Adipose tissue (tissue), 3 donors: Measurements from ENCODE around the gene AHSG. TPM values are rescaled to one million over a fixed set of nuclear protein-coding genes. Genes with fewer than 3 reads are reported as not detected.
A peak's percentile ranks its signal among the peaks of the same experiment; 100 is the strongest.
"Not testable (repeated sequence)": the region's sequence is repeated elsewhere in the genome, so short reads cannot be mapped to it uniquely, and the experiment has no call there.

Source experiments
- H3K27ac ChIP-seq: one replicate; pipeline ENCODE4 v1.5.1; 2013; ENCODE audit warnings: low read depth, low read length
- WGBS, 3 donors: extraction: QIAGEN DNeasy Blood & Tissue Kit; methylation state at CpG; one replicate each; pipeline ENCODE4 v1.1.7; 2013; 5-methylcytosine and 5-hydroxymethylcytosine counted together
- polyA plus RNA-seq, 3 donors: library from polyadenylated mRNA; stranded (reverse); fragments of 200-250 nt; gene quantifications; one replicate each; pipeline ENCODE4 v1.2.3, GENCODE V29; 2013
- donor health status: healthy with polysubstance abuse.
- donor health status: Bipolar disorder and iron deficiency.
- donor health status: healthy.

The AHSG gene, protein sequence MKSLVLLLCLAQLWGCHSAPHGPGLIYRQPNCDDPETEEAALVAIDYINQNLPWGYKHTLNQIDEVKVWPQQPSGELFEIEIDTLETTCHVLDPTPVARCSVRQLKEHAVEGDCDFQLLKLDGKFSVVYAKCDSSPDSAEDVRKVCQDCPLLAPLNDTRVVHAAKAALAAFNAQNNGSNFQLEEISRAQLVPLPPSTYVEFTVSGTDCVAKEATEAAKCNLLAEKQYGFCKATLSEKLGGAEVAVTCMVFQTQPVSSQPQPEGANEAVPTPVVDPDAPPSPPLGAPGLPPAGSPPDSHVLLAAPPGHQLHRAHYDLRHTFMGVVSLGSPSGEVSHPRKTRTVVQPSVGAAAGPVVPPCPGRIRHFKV
- under 1 TPM in 1 of 3 donors, not detected in 2; 0.06 TPM for polyA plus RNA-seq

DNA sequence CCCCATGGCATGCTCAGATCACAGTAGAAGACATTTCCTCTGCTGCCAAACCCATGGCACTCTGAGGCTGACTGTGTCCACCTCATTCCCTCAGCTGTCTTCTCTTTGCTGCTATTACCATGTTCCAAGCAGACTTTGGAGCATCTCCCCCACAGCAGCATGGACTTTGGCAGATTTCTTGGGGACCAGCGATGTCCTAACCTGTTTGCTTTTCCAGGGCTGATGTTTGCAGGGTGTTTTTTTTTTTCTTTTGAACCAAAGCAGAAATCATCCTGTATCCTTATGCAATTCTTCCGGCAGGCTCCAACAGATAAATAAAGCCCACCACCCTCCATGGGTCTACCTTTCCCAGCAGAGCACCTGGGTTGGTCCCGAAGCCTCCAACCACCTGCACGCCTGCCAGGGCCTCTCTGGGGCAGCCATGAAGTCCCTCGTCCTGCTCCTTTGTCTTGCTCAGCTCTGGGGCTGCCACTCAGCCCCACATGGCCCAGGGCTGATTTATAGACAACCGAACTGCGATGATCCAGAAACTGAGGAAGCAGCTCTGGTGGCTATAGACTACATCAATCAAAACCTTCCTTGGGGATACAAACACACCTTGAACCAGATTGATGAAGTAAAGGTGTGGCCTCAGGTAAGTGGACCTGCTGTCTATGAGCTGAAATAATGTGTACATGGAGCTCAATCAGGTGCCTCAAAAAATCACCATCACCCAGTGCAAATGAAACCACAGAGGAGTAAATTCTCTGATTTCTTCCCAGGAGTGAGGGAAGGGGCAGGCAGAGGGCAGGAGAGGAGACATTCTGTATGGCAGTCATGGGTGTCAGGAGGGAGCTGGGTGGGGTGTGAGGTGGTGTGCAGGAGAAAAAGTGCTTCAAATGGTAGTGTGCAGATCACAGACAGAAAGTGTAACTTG lies at the start of gene AHSG:
Gene AHSG (plus strand): TSS at position 340 of the 916 bp plus-strand sequence. CDS start 82 bp downstream, at position 422.
- 78 to 83% (median 82%) methylated on average over 7 of the region's 7 CpGs for WGBS, 3 donors
- H3K27ac ChIP-seq, result no peak within 1 kb of the TSS

DNA sequence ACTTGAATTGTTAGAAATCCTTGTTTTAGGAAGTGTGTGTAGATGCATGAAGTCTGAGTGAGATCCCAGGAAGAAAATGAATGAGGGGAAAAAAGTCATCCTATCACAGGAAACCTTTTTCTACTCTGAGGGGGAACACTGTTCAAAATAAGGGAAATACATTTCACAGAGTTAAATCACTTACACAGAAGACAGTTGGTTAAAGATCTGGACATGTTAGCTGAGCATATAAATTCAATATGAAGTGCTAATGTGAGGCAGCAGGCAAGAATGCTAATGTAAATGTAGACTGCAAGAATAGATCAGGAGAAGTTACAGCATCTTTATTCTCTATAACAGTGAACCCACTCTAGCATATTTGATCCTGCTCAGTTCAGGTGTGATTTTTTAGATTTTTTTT lies 48.3 kb upstream of the AHSG start:
- no peak overlapping the region for H3K27ac ChIP-seq

DNA sequence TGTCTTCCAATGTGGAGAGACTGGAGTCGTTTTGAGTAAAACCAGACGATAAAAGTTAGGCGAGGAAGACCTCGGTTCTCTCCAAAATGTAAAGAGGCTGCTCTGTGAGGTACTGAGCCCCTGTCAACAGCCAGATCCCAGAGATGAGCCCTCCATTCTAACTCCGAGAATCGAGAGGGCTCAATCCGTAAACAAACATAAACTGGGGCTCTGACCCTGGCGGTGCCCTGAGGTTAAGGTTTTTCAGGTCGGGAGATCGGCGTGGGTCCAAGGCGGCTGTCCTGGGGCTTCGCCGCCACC lies 46.1 kb upstream of the AHSG start:
- H3K27ac ChIP-seq, result peak overlapping the region; percentile 29
- WGBS, 3 donors, result 0% methylated on average over 14 of the region's 14 CpGs

DNA sequence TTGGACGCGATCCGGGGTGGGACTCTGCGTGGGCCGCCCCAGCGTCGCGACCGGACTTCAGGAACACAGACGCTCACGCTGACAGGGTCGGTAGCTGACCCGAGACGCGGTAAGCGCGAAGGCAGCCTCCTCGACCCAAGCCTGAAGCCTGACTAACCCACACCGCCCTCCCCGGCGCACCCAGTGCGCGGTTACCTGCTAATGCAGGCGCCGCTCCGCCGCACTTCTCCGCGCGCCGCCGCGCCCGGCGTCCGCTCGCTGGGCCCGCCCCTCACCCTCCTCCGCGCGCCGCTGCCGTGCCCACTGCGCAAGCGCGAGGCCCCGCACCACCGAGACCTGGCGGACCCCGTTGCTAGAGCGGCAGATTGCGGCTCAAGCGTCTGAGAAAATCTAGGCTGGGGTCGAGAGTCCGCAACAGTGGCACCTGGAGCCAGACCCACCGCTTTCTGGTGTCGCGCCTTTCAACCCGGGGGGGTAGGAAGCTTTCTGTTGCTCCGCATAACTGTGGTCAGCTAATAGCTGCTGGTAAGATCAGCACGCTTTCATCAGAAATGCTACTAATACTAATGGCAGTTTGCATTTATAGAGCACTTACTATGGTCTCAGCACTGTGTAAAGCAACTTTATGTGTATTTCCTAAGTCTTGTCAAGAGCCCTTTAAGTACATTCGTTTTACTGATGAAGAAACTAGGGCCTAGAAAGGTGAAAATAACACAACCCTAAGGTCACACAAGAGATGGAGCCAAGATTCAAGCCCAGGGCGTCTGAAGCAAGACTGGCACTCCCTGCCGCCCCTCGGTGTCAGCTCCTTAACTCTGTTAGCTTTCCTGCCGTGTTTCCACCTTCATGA lies 45.6 kb upstream of the AHSG start, which contains the start of gene TBCCD1:
Gene TBCCD1 (minus strand): TSS at position 268 of the 850 bp plus-strand sequence. CDS start 3,010 bp downstream, outside the sequence.
- H3K27ac ChIP-seq, result peak within 1 kb of the TSS; percentile 29
- whole genome bisulfite sequencing, 3 donors, result 0 to 1% (median 0%) methylated on average over 65 to 66 of the region's 66 CpGs

DNA sequence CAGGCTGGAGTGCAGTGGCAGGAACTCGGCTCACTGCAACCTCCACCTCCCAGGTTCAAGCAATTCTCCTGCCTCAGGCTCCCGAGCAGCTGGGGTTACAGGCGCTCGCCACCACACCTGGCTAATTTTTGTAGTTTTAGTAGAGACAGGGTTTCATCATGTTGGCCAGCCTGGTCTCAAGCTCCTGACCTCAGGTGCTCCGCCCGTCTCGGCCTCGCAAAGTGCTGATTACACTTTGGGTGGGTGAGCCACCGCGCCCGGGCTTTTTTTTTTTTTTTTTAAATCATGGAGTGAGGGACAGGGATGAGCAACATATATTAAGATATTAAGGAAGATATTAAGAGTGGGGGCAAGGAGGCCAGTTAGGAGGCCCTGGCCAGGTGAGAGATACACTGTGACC lies 43.5 kb upstream of the AHSG start:
- H3K27ac ChIP-seq, result not testable (repeated sequence)
- WGBS, 3 donors, result 83 to 91% (median 84%) methylated on average over 11 of the region's 11 CpGs

DNA sequence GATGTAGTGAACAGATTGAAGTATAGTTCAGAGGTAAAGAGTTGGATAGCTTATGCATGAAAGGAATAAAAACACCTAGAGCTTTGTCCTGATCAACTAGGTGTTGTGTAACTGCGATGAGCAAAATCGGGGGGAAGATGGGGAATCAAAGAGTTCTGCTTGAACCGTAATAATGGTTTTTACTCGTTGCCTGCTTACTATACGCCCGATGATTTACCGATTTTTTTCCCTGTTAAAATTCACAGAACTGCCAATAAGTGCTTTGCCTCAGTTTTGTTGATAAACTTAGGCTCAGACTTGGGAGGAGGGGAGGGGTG lies 43.1 kb upstream of the AHSG start:
- WGBS, 3 donors, result 4 to 7% (median 6%) methylated on average over 7 of the region's 7 CpGs
- no peak overlapping the region for H3K27ac ChIP-seq

DNA sequence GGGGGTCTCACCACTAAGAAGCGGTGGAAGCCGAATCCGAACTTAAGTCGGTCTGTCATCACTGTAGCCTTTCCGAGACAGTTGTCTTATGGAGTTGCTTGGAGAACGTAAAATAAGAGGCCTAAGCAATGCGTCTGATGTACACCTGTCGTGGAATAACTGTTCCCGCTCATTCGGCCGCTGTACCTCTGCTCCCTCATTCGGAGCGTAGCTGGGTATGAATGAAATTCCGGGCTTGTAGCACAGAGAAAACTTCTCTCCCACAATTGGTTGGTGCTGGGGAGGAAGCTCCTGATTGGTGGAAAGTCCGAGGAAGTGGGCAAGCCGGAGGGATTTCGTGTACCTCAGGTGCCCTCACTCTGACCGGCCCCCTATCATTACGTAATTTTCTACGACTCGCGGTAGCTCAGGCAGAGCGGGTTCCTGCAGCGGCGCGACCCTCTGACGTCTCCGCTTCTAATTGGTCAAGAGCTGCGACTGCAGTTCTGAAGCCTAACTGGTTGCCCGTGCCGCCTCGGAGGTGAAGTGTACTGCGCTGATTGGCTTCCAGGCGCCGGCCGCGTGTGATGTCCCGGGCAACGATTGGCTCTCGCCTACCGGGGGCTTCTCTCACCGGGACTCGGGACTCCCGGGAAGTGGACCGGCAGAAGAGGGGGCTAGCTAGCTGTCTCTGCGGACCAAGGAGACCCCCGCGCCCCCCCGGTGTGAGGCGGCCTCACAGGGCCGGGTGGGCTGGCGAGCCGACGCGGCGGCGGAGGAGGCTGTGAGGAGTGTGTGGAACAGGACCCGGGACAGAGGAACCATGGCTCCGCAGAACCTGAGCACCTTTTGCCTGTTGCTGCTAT lies 42.5 kb upstream of the AHSG start, which contains the start of gene DNAJB11:
Gene DNAJB11 (plus strand): TSS at position 625 of the 845 bp plus-strand sequence. CDS start 178 bp downstream, at position 803.
- 0 to 1% (median 0%) methylated on average over 58 to 59 of the region's 59 CpGs for WGBS, 3 donors
- H3K27ac ChIP-seq, result peak within 1 kb of the TSS; percentile 30

DNA sequence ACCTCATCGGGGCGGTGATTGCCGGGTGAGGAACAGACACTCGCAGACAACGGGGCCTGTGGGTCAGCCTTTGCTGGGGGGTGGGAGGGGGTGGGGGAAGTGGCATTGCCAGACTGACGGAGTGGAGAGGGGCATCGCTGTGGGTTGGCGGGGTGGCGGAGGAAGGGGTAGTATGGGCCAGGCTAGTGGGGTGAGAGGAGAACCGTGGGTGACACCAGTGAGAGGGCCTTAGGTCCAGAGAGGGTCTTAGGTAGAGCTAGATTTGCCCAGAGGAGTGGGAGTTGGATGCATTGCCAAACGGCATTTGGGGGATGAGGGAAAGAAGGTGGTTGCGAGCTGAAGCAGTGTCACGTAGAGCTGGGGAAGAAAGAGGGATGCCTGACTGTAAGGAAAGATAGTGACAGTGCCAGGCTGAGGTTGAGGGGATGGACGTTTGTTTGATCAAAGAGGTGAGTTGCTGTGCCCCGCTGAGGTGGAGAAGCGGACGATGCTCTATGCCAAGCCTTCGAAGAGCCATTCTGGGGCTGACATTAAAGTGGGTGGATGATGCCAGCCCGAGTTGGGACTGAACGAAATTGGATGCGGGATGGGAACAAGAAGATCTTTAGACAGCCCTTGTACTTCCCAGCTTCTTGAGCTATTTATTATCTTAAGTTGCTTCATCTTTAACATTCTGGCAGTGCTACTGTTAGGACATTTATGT lies 41.8 kb upstream of the AHSG start:
- 5 to 8% (median 7%) methylated on average over 21 of the region's 21 CpGs for WGBS, 3 donors
- H3K27ac ChIP-seq, result peak overlapping the region; percentile 30

DNA sequence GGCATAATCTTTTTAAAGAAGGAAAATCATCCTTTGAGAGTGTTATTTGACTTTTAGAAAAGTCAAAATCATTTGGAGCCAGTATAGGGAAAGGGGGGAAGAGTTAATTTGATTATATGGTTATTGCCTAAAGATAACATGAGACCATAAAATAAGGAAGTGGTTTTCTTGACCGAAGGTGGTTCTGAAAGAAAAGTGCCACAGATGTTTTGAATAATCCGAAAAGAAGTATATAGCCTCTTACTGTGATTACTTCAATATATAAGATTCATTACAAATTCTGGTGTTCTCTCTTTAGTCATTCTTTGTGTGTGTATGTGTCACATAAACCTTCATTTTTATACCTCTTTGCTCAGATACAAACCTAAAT lies 41.2 kb upstream of the AHSG start:
- 50 to 52% (median 50%) methylated on average over 2 of the region's 2 CpGs for WGBS, 3 donors
- H3K27ac ChIP-seq, result no peak overlapping the region

DNA sequence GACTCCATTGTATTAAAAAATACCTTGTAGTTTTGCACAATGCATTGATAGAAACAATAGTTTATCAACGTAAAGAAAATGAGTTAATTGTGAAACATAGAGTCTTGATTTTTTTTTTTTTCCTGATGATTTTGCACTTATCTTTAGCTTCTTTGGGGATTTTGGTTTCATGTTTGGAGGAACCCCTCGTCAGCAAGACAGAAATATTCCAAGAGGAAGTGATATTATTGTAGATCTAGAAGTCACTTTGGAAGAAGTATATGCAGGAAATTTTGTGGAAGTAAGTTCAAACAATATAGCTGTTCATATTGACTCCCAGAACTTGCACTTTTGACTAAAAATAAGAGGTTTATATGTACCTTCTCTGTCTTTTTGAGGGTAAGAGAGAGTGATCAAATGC lies 35.3 kb upstream of the AHSG start:
- H3K27ac ChIP-seq, result no peak overlapping the region
- WGBS, 3 donors, result 67 to 76% (median 71%) methylated on average over 2 of the region's 2 CpGs

DNA sequence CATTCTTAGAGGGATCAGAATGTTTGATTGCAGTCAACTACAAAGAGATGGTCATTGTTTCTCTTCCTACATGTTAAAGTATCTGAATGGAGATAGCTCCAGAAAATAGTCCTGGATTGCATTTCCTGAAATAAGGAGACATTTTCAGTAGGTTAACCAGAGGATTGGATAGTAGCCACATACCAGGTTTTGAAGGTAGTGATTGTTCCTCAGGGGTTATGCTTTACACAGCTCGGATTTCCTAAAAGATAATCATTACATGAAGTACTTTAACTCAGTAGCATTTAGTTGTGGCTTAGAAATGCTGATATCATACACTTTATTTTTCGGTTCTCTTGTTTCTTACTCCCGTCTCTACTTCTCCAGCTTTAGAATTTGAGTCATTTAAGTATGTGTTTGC lies 32.1 kb upstream of the AHSG start:
- no peak overlapping the region for H3K27ac ChIP-seq
- whole genome bisulfite sequencing, 3 donors, result 88 to 95% (median 91%) methylated on average over 3 of the region's 3 CpGs

DNA sequence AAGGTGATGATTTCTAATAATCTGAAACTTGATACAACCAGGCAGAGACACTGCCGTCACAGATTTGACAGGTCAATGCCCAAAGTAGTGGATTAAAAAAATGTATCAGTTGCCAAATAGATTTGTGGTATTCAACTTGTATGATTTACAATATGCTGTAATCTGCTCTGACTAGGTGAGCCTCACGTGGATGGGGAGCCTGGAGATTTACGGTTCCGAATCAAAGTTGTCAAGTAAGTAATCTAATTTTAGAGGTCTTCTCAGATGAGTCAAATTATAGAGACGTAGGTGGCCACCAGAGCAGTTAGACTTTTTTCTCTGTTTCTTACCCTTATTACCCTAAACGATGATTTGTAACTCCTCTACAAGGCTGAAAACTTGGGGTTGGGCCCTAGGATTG lies 30.3 kb upstream of the AHSG start:
- 93 to 97% (median 95%) methylated on average over 6 of the region's 6 CpGs for WGBS, 3 donors

DNA sequence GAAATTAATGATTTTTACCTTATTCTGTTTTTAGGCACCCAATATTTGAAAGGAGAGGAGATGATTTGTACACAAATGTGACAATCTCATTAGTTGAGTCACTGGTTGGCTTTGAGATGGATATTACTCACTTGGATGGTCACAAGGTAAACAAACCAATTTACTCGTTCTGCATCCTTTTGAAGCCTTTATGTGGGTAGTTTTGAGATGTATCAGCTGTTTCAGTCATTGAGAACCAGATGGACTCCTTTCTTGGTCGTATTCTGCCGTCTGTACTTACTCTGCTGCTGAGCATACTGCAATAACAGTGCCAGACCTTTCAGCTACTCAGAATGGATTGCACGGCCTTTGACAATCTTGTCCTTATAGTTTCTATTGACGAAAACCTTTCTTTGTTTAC lies 29.0 kb upstream of the AHSG start:
- H3K27ac ChIP-seq, result no peak overlapping the region
- WGBS, 3 donors, result 76 to 79% (median 78%) methylated on average over 5 of the region's 5 CpGs

More for the DNA sequence above, 30.3 kb upstream of the AHSG start:
- H3K27ac ChIP-seq, result no peak overlapping the region

DNA sequence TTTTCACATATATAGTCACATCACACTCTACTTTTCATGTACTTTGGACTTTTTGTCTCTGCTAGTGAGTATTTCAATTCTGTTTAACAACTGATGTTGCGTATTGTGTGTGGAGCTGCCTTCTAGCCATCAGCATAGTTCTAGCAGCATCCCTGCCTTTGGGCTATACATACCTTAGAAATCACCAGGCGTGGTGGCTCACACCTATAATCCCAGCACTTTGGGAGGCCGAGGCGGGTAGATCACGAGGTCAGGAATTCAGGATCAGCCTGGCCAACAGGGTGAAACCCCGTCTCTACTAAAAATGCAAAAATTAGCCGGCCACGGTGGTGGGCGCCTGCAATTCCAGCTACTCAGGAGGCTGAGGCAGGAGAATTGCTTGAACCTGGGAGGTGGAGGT lies 26.6 kb upstream of the AHSG start:
- not testable (repeated sequence) for H3K27ac ChIP-seq
- 77 to 97% (median 84%) methylated on average over 8 to 9 of the region's 9 CpGs for WGBS, 3 donors

DNA sequence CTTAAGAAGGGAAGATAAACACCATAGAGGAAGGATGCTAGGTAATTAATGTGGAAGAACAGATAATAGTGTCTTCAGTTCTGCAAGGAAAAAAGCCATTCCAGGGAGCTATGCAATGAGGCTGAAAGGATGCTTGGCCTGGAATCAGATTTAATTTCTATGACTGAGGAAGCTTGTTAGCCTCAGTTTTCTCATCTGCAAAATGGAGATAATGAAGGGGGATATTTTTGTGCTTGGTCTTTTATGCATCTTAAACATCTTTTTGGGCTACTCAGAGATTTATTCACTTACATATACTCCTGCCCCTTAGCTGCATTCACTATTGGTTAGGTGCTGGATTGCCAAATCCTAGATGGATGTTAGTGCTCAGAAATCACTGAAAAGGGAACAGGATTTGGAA lies 25.7 kb upstream of the AHSG start:
- H3K27ac ChIP-seq, result no peak overlapping the region

DNA sequence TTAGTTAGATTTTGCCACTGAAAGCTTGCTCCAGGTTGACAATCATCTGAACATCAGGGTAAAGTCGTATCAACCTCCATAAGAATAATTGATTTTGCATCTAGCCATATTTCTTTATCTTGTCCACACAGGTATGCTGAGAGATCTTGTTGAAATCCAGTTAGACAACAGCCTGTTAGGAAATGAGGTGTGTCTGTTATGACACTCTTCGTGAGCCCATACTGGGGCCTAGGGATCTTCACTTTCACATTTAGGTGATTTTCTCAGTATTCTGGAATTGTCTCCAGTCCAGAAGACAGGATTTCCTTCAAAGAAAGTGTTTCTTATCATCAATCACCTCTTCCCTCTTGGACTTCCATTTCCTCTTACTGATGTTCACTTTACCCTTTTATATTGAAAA lies 24.2 kb upstream of the AHSG start:
- 65 to 72% (median 68%) methylated on average over 2 of the region's 2 CpGs for WGBS, 3 donors
- H3K27ac ChIP-seq, result no peak overlapping the region

DNA sequence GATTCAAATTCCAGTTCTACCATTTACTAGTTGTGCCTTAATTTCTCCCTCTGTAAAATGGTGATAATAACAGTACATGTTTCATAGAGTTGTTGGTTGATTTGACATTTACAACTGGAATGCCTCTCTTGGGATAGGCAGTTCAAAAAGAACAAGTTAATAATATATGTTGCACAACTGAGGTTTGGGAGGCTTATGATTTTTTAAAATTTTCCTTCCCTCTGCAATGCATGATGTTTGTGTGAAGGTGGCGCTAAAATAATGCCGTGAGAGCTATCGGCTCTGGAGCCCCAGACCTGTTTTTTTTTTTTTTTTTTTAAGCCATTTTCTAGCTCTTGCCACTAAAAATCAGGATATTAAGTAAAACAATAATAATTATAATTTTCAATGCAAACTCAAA lies 23.7 kb upstream of the AHSG start:
- 31 to 40% (median 36%) methylated on average over 3 of the region's 3 CpGs for whole genome bisulfite sequencing, 3 donors
- no peak overlapping the region for H3K27ac ChIP-seq
